Measurements from ENCODE around the gene SHB. TPM values are rescaled to one million over a fixed set of nuclear protein-coding genes. Genes with fewer than 3 reads are reported as not detected.

SHB gene
- total and polyA plus RNA-seq, 2 of the 13 experiments (the other 11 are each of a cell fraction or from before 2014, with no cell fraction given): 19.4 to 20.7 TPM

GRCh38 chr9:38062498-38063362, 6.3 kb downstream of the SHB start (continued):
- TF ChIP-seq RERE (CRISPR knock-in tag; IDR thresholded peaks at IDR 0.05; ENCODE audit: low read depth) (no peak), ZC3H13 (CRISPR knock-in tag; IDR thresholded peaks at IDR 0.05) (no peak), ZFP1 (CRISPR knock-in tag; IDR thresholded peaks at IDR 0.05) (peak; percentile 73; the same call in 1 of the 2 replicates), CEBPB (IDR thresholded peaks at IDR 0.05; ENCODE audit: borderline replicate concordance, low read depth, low read length) (no peak), MYPOP (CRISPR knock-in tag; IDR thresholded peaks at IDR 0.05) (no peak), TP53 (CRISPR knock-in tag; conservative IDR thresholded peaks at IDR 0.05) (no peak), NONO (IDR thresholded peaks at IDR 0.05) (no peak), NONO (CRISPR knock-in tag; conservative IDR thresholded peaks at IDR 0.05) (no peak), FOXO1 (CRISPR knock-in tag; IDR thresholded peaks at IDR 0.05) (no peak; the same call in 1 of the 2 replicates), MATR3 (CRISPR knock-in tag; IDR thresholded peaks at IDR 0.05) (no peak), ZNF75D (CRISPR knock-in tag; IDR thresholded peaks at IDR 0.05; ENCODE audit: borderline replicate concordance) (no peak), MYC (CRISPR knock-in tag; IDR thresholded peaks at IDR 0.05; ENCODE audit: borderline replicate concordance) (peak; percentile 24; the same call in 1 of the 2 replicates), ARNTL (CRISPR knock-in tag; IDR thresholded peaks at IDR 0.05) (no peak), KDM4B (CRISPR knock-in tag; IDR thresholded peaks at IDR 0.05) (no peak), FUBP1 (CRISPR knock-in tag; IDR thresholded peaks at IDR 0.05; ENCODE audit: borderline replicate concordance) (no peak), ZNF788 (CRISPR knock-in tag; IDR thresholded peaks at IDR 0.05; ENCODE audit: borderline replicate concordance) (peak; percentile 55; the same call in 1 of the 2 replicates), ZKSCAN8 (CRISPR knock-in tag; IDR thresholded peaks at IDR 0.05; ENCODE audit: borderline replicate concordance) (no peak), TSC22D2 (CRISPR knock-in tag; IDR thresholded peaks at IDR 0.05; ENCODE audit: borderline replicate concordance) (no peak), ZNF557 (CRISPR knock-in tag; IDR thresholded peaks at IDR 0.05) (no peak), SNAPC5 (CRISPR knock-in tag; IDR thresholded peaks at IDR 0.05; ENCODE audit: borderline replicate concordance) (no peak), HMGA1 (CRISPR knock-in tag; conservative IDR thresholded peaks at IDR 0.05) (no peak), ZNF660 (CRISPR knock-in tag; IDR thresholded peaks at IDR 0.05; ENCODE audit: borderline replicate concordance, low read depth) (no peak)

Data from HepG2 (cell line).